ENCODE results near the gene IL4R. TPM values are rescaled to one million over a fixed set of nuclear protein-coding genes. Genes with fewer than 3 reads are reported as not detected.

Gene IL4R
- total and polyA plus RNA-seq, 2 of the 13 experiments (the other 11 are each of a cell fraction or from before 2014, with no cell fraction given), result 15.9 to 49.6 TPM

- TF ChIP-seq DRAP1 (CRISPR knock-in tag; IDR thresholded peaks at IDR 0.05), result peak; percentile 39; the same call in 1 of the 2 replicates
- TF ChIP-seq FLYWCH1 (CRISPR knock-in tag; IDR thresholded peaks at IDR 0.05), result no peak
- TF ChIP-seq ZUFSP (CRISPR knock-in tag; IDR thresholded peaks at IDR 0.05; ENCODE audit: borderline replicate concordance), result 0 out of 2 replicates have a peak, but pooled peaks have one; percentile 69
- TF ChIP-seq SETDB1 (CRISPR knock-in tag; IDR thresholded peaks at IDR 0.05; ENCODE audit: borderline replicate concordance), result no peak
- no peak for TF ChIP-seq ARHGAP35 (CRISPR knock-in tag; IDR thresholded peaks at IDR 0.05; ENCODE audit: borderline replicate concordance)
- TF ChIP-seq ZSCAN29 (CRISPR knock-in tag; conservative IDR thresholded peaks at IDR 0.05), result no peak
- TF ChIP-seq SP5 (CRISPR knock-in tag; IDR thresholded peaks at IDR 0.05; ENCODE audit: borderline replicate concordance, low read depth), result no peak
- TF ChIP-seq ZNF740 (CRISPR knock-in tag; IDR thresholded peaks at IDR 0.05), result peak; percentile 92
- TF ChIP-seq PCBP1 (IDR thresholded peaks at IDR 0.05; ENCODE audit: borderline replicate concordance, low read depth, low read length), result no peak
- peak; percentile 57 for TF ChIP-seq ELF3 (CRISPR knock-in tag; IDR thresholded peaks at IDR 0.05)
- TF ChIP-seq ZBTB21 (CRISPR knock-in tag; IDR thresholded peaks at IDR 0.05), result no peak
- no peak; the same call in 1 of the 2 replicates for TF ChIP-seq ZNF839 (CRISPR knock-in tag; IDR thresholded peaks at IDR 0.05; ENCODE audit: borderline replicate concordance)
- peak; percentile 95 for TF ChIP-seq RAD21 (CRISPR knock-in tag; IDR thresholded peaks at IDR 0.05)
- no peak for TF ChIP-seq BATF2 (CRISPR knock-in tag; IDR thresholded peaks at IDR 0.05)
- no peak for TF ChIP-seq MBD4 (IDR thresholded peaks at IDR 0.05; ENCODE audit: borderline replicate concordance, low read length)
- TF ChIP-seq ZNF878 (CRISPR knock-in tag; IDR thresholded peaks at IDR 0.05), result no peak
- no peak for TF ChIP-seq ZNF10 (CRISPR knock-in tag; IDR thresholded peaks at IDR 0.05; ENCODE audit: borderline replicate concordance, low read depth)
- TF ChIP-seq RELA (CRISPR knock-in tag; IDR thresholded peaks at IDR 0.05), result no peak
- no peak for TF ChIP-seq ZNF335 (CRISPR knock-in tag; IDR thresholded peaks at IDR 0.05)
- no peak for TF ChIP-seq CERS6 (CRISPR knock-in tag; IDR thresholded peaks at IDR 0.05)
- no peak for TF ChIP-seq ZNF263 (CRISPR knock-in tag; IDR thresholded peaks at IDR 0.05)
- TF ChIP-seq STAT5B (CRISPR knock-in tag; IDR thresholded peaks at IDR 0.05), result no peak
- no peak for TF ChIP-seq PAF1 (CRISPR knock-in tag; IDR thresholded peaks at IDR 0.05)
- TF ChIP-seq NR1H2 (CRISPR knock-in tag; IDR thresholded peaks at IDR 0.05; ENCODE audit: borderline replicate concordance, low read depth), result no peak
- no peak for TF ChIP-seq HNF4A (CRISPR knock-in tag; IDR thresholded peaks at IDR 0.05)
- no peak for TF ChIP-seq HNF4G (IDR thresholded peaks at IDR 0.05; ENCODE audit: borderline replicate concordance, low read depth, low read length)
- no peak for TF ChIP-seq HNF4G (CRISPR knock-in tag; IDR thresholded peaks at IDR 0.05; ENCODE audit: borderline replicate concordance, low read depth)
- TF ChIP-seq MTF1 (CRISPR knock-in tag; IDR thresholded peaks at IDR 0.05), result no peak
These were observed 53.9 kb downstream of the IL4R start (continued) for GRCh38 chr16:27367461-27368357.

Measured in HepG2 (cell line).